HS-5 (cell line): Measurements from ENCODE around the gene SYDE1.
A peak's percentile ranks its signal among the peaks of the same experiment; 100 is the strongest.

ENCODE experiments used
- DNase-seq: peaks from one replicate; pipeline ENCODE4 v3.0.0-alpha.2; 2012; ENCODE audit warnings: low read depth

The SYDE1 gene

DNA sequence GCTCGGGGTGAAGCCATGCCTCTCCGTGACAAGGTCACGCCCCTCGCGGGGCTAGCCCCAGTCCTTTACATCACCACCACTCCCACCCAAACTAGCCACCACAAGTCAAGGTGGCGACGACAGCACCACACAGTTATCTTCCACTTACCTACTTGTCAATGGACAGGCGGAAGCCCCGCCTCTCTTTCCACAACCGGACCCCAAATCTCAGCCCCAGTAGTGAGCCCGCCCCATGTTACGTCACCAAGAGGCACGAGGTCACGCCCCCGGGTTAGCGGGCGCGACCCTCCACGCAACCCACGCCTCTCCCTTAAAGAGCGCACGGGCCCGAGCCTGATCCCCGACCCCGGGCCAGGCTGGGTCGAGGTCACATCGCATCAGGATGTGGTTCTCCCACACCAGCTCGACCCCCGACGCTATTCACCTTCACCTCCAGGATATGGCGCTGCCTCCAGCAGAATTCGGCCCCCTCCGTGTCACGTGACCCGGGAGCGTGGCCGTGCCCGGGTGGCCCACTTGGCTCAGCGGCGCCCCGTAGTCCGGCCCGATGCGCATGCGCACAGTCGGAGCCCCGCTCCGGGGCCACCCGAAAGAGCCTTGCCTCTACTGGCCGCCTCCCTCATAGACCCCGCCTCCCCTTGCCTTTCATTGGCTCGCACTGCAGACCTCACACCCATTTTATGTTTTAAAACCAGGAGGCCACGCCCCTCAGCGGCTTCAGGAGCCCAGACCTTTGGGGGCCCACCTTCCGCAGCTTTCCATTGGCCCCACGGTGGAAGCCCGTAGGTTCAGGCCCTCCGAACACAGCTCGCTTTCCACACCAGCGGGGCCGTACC, 18.2 kb downstream of the SYDE1 start:
- peak; percentile 96 for DNase-seq

DNA sequence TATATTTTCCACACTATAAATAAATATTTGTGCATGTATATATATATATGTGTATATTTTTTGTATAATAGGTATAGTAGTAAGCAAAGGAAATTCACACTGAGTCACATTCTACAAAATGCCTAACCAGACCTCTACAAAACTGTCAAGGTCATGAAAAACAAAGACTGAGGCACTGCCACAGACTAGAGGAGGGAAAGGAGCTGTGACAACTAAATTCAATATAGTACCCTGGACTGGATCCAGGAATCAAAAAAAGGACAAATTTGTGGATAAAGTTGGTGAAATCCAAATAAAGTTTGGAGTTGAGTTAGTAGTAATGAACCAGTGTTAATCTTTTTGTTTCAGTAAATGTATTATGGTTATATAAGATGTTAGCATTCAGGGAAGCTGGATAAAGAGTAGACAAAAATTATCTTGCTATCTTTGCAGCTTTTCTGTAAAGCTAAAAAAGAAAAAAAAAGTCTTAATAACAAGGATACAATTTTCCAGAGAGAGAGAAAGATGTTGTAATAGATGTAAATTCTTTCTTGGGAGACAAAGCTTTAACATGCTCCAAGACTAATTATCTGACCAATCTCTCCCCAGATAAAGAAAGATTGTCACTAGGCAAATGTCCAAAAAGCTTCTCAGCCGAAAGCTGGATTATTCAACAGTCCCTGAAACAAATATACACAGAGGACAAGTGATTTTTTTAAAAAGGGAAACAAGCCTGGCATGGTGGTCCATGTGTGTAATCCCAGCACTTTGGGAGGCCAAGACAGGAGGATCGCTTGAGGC, 19.1 kb downstream of the SYDE1 start:
- no peak for DNase-seq

DNA sequence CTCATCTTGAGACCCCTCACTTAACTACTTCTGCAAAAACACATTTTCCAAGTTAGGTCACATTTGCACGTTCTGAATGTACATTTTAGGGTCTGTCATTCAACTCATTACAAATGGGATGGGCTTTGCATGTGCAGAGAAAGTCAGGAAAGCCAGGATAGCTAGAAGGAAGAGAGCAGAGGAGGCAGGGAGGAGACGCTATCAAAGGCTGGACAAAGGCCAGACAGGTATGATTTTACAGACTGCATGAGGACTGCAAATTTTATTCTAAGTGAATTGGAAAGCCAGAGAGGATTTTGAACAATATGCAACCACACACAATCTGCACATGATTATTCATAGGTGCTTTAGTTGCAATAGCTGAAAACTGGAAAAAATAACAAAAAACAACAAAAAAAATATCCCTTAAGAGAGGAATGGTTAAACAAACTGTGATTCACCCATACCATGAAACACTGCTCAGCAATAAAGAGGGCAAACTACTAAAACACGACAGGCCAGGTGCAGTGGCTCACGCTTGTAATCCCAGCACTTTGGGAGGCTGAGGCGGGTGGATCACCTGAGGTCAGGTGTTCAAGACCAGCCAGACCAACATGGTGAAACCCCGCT, 21.1 kb downstream of the SYDE1 start:
- DNase-seq = no peak

DNA sequence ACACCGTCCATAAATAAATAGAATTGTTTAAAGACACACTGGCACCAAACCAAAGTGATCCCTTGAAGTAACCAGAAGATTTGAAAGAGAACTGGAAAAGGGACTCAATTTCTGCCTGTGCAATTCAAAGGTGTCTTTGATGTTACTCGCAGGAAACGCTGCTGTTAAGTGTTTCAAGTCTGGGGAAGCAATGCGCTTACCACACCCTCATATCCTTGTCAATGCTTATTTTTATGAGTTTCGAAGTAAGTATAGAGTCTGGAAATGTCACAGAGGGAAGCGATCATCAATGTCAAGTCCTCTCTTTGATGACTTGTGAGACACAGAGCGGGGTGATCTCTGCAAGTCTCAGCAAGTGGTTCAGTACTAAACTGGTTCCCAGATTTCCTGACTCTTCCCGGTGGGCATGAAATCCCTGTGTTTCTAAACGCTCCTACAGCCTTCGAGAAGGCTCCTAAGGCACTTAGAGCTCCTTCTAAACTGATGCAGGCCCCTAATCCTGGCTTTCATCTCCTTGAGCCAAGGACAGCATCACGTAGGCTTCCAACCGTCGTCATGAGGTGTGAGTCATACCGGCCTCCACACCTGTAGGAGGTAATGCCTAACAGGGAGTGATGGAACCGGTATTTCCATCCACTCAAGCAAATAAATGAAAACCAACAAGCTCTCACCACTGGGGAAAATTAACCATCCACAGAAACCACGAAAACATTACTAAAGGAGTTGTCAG, 22.8 kb downstream of the SYDE1 start:
- DNase-seq = no peak

DNA sequence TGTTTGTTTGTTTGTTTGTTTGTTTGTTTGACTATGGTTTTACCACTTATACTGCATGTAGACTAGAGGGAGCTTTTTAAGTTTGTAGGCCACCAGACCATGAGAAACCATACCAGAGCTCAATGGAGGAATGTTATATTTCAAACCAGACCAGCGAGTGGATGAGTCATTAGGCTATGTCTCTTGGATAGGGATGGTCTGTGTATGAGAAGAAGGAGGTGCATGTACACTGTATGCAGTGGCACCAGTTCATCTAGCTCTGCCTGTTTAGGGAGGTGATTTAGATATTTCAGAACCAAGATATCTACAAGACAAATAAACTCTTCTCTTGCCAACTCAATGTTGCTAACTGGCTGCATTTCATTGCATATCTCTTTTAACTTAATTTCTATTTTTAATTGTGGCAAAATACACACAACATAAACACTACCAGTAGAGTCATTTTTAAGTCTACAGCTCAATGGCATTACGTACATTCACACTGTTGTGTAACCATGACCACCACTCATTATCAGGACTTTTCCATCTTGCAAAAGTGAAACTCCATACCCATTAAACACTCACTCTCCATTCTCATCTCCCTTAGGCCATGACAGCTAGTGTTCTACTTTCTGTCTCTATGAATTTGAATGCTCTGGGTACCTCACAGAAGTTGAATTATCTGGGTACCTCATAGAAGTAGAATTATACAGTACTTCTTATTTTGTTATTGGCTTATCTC, 29.2 kb downstream of the SYDE1 start:
- no peak for DNase-seq

DNA sequence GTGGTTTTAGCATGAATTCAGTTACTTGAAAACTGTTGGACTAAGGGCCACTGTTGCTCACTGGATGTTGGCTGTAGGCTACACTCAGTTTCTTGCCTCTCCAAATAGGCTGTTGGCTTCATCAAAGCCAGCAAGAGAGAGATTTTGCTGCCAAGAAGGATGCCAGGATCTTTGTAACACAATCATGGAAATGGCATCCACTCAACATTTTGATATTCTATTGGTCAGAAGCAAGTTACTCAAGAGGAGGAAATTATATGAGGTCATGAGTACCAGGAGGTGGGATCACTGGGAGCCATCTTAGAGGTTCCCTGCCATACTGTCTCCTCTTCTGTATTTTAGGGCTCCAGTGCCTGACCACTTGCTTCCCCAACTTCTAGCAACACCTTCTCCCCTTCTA, 30.6 kb downstream of the SYDE1 start:
- DNase-seq = no peak

DNA sequence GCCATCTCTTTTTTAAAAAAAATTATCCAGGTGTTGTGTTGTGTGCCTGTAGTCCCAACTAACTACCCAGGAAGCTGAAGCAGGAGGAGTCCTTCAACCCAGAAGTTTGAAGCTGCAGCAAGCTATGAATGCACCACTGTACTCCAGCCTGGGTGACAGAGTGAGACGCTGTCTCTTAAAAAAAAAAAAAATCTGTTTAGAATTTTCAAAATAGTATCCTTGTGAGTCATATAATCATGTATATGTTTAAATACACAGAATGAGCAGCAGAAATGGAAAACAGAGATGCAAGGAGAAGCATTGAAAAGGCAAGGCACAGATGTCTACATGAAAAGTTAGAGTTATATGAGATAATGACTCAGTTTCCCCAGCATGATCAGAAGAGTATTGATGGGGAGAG, 31.2 kb downstream of the SYDE1 start:
- no peak for DNase-seq

DNA sequence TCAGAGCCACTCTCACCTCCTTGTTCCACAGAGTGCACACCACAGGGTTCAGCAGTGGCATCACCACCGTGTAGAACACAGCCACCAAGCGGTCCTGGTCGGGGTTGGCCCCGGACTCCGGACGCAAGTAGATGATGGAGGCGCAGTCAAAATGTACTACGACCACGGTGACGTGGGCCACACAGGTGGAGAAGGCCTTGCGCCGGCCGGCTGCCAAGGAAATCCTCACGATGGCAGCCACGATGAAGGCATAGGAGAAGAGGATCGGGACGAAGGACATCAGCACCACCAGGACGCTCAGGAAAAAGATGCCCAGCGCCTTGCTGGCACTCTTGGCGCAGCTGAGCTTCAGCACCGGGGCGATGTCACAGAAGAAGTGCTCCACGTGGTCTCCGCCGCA, 33.9 kb downstream of the SYDE1 start:
- DNase-seq = no peak

DNA sequence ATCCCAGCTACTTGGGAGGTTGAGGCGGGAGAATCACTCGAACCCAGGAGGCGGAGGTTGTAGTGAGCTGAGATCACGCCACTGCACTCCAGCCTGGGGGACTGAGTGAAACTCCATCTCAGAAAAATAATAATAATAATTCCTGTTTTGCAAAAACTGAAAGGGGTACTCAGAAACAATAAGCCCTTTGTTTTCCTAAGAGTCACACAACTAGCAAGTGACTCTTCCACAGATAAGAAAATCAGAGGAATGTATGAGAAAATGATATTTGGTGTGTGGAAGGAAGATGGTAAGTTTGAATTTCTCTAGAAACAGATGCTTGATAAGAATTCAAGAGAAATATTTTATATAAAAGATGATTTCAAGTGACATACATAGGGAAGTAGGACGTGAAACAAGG, 35.1 kb downstream of the SYDE1 start:
- no peak for DNase-seq

DNA sequence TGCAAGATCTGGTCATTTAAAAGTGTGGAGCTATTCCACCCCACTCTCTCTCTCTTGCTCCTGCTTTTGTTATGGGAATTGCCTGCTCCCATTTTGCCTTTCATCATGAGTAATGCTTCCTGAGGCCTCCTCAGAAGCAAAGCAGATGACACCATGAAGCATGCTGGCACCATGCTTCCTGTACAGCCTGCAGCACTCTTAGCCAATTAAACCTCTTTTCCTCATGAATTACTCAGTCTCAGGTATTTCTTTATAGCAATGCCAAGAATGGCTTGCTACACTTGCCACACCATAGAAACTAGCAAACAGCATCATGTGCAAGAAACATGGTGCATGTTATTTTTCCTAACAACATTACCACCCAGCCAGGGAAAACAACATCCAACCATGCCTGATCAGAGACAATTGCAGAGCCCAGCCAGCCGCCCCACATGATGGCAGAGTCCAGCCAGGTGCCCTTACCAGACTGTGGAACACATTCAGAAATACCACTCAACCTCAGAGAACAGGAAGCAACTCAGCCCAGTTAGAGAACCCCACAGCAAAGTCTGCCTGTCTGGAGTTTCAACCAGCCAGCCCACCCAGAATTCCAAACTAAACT, 36.9 kb downstream of the SYDE1 start:
- DNase-seq = no peak

DNA sequence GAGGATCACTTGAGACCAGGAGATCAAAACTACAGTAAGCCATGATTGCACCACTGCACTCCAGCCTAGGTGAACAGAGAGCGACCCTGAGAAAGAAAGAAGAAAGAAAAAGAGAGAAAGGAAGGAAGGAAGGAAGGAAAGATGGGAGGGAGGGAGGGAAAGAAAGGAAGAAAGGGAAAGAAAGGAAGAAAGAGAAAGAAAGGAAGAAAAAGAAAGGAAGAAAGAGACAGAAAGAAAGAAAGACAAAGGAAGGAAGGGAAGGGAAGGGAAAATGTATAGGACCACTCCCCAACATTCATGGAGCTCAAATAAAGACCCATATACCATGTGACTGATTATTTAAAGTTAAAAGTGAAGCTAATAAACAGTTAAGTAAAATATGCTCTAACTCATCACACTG, 39.9 kb downstream of the SYDE1 start:
- DNase-seq = no peak

DNA sequence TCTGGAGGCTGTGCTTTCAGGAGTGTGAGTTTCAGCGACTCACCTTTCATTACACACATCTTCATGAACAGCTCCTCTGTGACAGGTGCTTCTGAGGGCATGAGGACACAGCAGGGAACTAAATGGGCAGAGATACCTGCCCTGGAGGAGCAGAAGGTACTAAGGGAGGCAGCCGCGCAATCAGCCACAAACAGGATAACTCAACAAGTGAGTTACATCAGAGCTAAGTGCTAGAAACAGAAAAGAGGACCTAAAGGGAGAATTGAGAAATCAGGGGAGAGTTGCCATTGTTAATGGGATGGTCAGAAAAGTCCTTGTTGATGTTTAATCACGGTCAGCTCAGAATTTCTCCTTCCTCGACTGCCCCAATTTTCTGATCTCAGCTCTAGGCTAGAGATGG, 42.5 kb downstream of the SYDE1 start:
- no peak for DNase-seq

DNA sequence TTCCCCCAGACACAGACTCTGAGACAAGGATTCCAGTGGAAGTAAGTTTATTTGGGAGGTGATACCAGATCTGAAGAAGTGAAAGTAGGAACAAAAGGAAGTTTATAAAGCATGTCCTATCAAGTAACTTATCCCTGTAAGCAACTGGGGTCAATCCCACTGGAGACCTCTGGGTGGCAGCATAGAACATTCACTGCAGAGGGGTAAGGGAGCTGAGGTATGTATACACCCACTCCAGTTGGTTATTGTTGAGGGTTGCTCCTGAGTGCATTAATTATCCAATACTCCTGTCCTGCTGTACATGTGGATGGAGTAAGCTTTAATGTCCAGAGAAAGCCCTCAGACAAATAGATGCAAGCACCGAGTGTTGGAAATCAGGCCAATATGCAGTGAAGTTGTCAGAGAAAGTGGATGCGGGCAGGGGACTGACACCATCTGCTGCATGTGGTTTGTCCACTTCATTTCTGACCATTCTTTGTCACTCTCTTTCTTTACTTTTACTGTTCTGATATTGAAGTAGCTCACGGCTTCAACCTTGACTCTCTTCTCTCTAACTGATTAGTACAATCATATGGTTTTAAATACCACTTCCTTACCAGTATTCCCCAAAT, 46.9 kb downstream of the SYDE1 start:
- DNase-seq = no peak

DNA sequence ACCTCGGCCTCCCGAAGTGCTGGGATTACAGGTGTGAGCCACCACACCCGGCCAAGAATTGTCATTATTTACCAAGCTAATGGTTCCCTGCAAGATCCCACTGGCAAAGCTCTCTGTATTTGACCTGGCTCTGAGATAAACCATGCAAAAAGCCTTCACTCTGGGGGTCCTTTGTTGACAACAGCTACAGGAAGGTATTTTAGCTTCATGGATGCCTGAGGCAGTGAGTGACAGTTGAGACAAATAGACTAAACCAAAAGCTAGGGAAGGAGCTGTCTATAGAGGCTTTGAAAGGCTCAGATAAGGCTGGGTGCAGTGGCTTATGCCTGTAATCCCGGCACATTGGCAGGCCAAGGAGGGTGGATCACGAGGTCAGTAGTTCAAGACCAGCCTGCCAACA, 48.1 kb downstream of the SYDE1 start:
- no peak for DNase-seq

DNA sequence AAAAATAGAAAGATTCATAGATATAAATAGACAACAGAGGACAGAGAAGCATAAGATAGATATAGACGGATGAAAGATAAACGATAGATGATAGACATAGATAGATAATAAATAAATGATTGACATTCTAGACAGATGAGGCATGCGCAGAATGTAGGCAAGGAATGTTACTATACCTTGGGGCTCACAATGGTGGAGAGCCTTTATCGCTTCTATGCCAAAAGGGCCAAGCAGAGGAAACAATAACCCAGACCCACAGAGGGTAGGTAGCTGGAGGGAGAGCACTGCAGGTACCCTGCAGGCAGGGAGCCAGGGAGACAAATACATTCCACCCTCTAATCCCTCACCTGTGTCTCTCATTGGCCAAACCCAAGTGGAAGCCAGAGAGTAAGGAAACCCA, 49.2 kb downstream of the SYDE1 start:
- DNase-seq = no peak

DNA sequence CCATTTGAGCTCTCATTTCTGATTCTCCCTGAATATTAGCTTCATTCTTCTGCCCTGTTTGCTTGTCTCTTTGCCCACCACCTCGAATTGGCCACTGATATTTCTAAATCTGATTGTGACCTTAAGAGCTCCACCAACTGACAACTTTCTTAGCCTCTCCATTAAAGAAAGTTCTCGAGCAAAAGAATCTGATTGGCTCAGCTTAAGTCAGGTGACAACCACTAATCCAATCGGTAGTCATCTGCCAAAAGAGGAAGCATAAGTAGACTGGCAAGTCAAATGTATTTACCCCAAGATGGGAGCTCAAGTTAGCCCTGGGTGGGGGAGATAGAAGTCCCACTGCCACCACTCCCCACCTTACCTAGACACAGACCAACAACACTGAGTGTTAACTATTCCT, 52.0 kb downstream of the SYDE1 start:
- no peak for DNase-seq

DNA sequence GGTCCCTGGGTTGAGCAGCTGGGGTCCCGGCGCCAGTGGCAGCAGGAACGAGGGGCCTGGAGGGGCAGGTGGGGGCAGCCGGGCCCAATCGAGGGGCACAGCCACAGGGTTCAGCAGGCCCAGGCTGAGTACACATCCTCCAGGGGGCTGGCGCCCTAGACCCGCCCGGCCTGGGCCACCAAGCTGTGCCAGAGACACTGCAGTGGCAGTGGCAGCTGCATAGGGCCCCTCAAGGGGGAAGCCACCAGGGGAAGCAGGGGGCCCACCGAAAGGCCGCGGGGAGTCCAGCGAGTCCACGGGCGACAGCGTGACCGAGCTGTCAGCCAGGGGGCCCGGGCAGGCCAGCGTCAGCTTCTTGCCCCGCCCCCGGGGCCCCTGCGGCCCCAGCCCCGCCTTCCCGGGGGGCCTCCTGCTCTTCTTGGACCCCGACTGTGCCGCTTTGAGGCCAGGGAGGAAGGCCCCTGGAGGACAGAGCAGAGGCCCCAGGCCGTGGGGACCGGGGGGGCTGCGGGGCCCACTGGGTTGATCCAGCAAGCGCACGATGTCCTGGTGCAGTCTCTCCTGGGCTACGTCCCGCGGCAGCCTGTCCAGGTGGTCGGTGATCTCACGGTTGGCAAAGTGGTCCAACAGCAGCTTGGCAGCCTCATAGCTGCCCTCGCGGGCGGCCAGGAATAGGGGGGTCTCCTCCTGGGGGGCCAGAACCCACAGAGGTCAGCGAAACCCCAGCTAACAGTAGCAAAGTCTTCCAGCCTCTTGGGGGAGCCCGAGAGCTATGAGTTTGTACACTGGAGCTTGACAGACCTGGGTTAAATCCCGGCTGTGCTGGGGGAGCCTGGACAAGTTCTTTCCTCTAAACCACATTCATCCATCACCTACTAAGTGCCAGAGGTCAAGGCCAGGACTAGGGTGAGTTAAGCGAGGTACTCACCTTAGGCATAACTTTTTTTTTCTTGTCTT, 54.1 kb downstream of the SYDE1 start:
- DNase-seq = no peak
